HepG2 (cell line): Measurements from ENCODE around the gene PIGV.

Source experiments
- CHD4 ChIP-seq: fragments of 200-600 bp; sonication (generic); IDR thresholded peaks from 2 replicates; pipeline ENCODE4 v1.7.0; 2017; ENCODE audit warnings: mild to moderate bottlenecking, low read length, borderline replicate concordance
- CTCF ChIP-seq: sonication (generic); formaldehyde crosslinking; IDR thresholded peaks from 2 replicates; pipeline ENCODE4 v1.5.0; 2020; ENCODE audit warnings: mild to moderate bottlenecking, missing genetic modification reagents, moderate library complexity
- POLR2AphosphoS2 ChIP-seq: IDR thresholded peaks from 2 replicates; pipeline ENCODE4 v1.6.1; 2011; ENCODE audit warnings: low read depth, low read length, improper control_type of control experiment
- SP2 ChIP-seq: sonication (generic); formaldehyde crosslinking; IDR thresholded peaks from 2 replicates; pipeline ENCODE4 v1.5.1; 2020; ENCODE audit warnings: mild to moderate bottlenecking, missing genetic modification reagents
- TF ChIP-seq, protein P1 (sequence below): sonication (generic); formaldehyde crosslinking; IDR thresholded peaks from 2 replicates; pipeline ENCODE4 v1.8.0; 2022; ENCODE audit warnings: mild to moderate bottlenecking, missing genetic modification reagents

DNA sequence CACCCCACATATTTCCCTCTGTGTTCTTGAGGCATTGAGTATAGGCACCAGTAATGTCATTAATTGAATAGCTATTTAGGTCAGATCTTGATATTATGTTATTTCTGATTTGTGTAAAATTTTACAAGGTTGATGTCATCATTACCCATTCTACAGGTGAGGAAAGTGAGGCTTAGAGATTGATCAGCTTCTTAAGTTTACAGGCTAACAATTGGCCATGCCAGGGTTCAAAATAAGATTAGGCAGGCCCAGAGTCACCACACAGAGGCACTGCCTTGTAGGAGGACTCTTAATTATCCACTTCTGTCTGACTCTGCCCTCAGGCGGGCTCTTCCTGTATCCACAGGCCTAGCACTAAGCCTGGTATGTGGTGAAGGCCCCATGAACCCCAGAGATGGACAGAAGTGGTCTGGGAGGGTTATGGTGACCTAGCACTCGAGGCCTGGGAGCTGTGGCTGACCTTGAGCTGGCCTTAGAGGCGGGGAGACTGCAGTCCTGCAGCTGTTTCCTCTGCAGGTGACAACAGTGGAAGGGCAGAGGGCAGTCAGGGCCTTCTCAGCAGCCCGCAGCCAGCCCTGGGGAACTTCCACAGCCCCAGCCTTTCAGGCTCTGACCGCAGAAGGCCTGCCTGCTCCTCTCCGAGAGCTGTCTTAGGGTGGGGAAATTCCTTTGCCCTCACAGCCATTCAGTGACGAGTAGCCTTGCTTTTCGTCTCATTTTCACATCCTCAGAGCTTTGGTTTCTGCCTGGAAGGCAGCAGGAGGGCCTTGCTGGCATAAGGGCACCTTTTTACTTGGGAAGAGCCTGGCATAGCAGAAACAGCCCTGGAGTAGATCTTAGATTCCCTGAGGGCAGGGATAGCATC is 51.0 kb downstream of the PIGV start:
- TF ChIP-seq CTCF (CRISPR knock-in tag) (peak; percentile 37; the same call in 1 of the 2 replicates), POLR2AphosphoS2 (no peak), SP2 (CRISPR knock-in tag) (no peak), CHD4 (peak; percentile 76; the same call in 1 of the 2 replicates)
- TF ChIP-seq, protein P1, sequence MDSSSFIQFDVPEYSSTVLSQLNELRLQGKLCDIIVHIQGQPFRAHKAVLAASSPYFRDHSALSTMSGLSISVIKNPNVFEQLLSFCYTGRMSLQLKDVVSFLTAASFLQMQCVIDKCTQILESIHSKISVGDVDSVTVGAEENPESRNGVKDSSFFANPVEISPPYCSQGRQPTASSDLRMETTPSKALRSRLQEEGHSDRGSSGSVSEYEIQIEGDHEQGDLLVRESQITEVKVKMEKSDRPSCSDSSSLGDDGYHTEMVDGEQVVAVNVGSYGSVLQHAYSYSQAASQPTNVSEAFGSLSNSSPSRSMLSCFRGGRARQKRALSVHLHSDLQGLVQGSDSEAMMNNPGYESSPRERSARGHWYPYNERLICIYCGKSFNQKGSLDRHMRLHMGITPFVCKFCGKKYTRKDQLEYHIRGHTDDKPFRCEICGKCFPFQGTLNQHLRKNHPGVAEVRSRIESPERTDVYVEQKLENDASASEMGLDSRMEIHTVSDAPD = no peak
